ENCODE results near the gene PET117. TPM values are rescaled to one million over a fixed set of nuclear protein-coding genes. Genes with fewer than 3 reads are reported as not detected.
A peak's percentile ranks its signal among the peaks of the same experiment; 100 is the strongest.
"Not testable (repeated sequence)": the region's sequence is repeated elsewhere in the genome, so short reads cannot be mapped to it uniquely, and the experiment has no call there.

PET117 gene
- total RNA-seq, 1 experiment from 2014 or later: 30.9 TPM

DNA sequence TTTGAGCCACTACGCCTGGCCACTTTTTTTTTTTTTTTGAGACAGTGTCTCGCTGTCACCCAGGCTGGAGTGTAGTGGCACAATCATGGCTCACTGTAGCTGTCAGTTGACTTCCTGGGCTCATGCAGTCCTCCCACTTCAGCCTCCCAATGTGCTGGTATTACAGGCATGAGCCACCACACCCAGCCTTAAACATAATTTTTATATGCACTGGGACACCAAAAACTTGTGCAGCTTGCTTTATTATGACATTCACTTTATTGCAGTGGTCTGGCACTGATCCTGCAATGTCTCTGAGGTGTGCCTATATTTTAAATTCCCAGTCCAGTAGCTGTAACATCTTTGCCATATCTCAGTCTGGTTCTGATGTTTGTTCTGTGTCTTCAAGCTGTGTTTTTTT lies 34.7 kb downstream of the PET117 start:
- Mint-ChIP-seq H3K9me3 (ENCODE audit: unreplicated experiment) (no peaks in the 10 kb centered on the region), H3K27ac (ENCODE audit: unreplicated experiment) (no peak overlapping the region), H3K4me1 (ENCODE audit: low read depth, unreplicated experiment) (peaks cover 15% of the 10 kb centered on the region), H3K36me3 (ENCODE audit: insufficient read depth, unreplicated experiment) (peaks cover 98% of the 10 kb centered on the region), H3K4me3 (ENCODE audit: unreplicated experiment) (no peak overlapping the region), H3K27me3 (ENCODE audit: insufficient read depth, unreplicated experiment) (no peaks in the 10 kb centered on the region)
- CTCF ChIA-PET: no interaction called here
- Histone ChIP-seq H3K36me3 (ENCODE audit: control insufficient read depth, insufficient read depth, low read length) (peaks cover 7% of the 10 kb centered on the region), H3K27me3 (replicated peaks; ENCODE audit: control insufficient read depth, insufficient read depth, low read length) (no peaks in the 10 kb centered on the region), H3K4me1 (0 out of 2 replicates have a peak, but pooled peaks cover under 1% of the 10 kb centered on the region), H3K4me3 (ENCODE audit: low read depth, low read length) (no peak overlapping the region), H3K9me3 (no peaks in the 10 kb centered on the region)
- DNase-seq: no peak
- intact Hi-C loops (cut with micrococcal nuclease; ENCODE audit: unreplicated experiment): no loop called here
- BruUV-seq (replicated peaks): no TSS peak
- POLR2A ChIA-PET: no interaction called here
- TF ChIP-seq, protein P1, sequence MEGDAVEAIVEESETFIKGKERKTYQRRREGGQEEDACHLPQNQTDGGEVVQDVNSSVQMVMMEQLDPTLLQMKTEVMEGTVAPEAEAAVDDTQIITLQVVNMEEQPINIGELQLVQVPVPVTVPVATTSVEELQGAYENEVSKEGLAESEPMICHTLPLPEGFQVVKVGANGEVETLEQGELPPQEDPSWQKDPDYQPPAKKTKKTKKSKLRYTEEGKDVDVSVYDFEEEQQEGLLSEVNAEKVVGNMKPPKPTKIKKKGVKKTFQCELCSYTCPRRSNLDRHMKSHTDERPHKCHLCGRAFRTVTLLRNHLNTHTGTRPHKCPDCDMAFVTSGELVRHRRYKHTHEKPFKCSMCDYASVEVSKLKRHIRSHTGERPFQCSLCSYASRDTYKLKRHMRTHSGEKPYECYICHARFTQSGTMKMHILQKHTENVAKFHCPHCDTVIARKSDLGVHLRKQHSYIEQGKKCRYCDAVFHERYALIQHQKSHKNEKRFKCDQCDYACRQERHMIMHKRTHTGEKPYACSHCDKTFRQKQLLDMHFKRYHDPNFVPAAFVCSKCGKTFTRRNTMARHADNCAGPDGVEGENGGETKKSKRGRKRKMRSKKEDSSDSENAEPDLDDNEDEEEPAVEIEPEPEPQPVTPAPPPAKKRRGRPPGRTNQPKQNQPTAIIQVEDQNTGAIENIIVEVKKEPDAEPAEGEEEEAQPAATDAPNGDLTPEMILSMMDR (IDR thresholded peaks at IDR 0.05; ENCODE audit: insufficient read depth in 1 of 2, low read depth in 1 of 2, low read length in 1 of 2, severe bottlenecking in 1 of 2, unreplicated experiment in 1 of 2): no peak

DNA sequence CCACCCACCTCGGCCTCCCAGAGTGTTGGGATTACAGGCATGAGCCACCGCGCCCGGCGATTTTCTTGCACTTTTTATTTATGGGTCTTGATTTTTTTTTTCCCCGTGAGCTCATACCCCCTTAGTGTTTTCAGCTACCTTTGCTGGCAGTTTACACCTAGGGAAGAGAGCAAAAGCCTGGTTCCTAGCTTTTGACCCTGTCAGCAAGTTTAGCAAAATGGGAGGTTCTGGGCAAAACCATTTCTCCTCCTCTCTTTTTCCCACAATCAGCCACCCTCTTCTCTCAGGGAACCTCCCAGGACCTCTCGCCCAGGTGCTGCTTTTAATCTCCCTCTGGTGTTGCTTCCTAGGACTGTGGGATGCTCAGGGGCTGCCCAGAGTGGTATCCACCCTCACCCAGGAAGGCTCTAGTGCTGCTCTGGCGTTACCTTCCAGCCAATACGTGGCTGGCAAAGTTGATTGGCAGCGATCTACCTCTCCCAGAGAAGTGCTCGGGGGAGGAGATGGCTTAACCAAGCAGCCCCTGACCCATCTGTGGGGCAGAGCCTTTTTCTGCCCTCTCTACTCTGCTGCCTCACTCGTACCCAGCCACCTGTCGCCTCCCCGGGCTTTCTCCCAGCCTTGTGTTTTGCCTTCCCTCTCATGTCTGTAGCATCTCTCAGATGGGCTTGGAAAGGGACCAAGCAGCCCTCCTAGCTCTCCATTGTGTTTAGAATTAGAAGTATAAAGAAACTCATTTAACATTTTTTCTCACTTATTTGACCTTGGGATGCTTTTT lies 37.4 kb downstream of the PET117 start:
- no TSS peak for BruUV-seq (replicated peaks)
- H3K9me3 ChIP-seq: peaks cover 11% of the 10 kb centered on the region; the same call in 1 of the 2 replicates
- H3K27ac Mint-ChIP-seq (ENCODE audit: unreplicated experiment): peak overlapping the region; percentile 49
- H3K4me3 Mint-ChIP-seq (ENCODE audit: unreplicated experiment): no peak overlapping the region
- no peaks in the 10 kb centered on the region for H3K4me1 ChIP-seq
- DNase-seq: no peak
- H3K9me3 Mint-ChIP-seq (ENCODE audit: unreplicated experiment): peaks cover 8% of the 10 kb centered on the region
- ChIA-PET CTCF (no interaction called here), POLR2A (no interaction called here)
- intact Hi-C loops (cut with micrococcal nuclease; ENCODE audit: unreplicated experiment): no loop called here
- H3K4me3 ChIP-seq (ENCODE audit: low read depth, low read length): no peak overlapping the region
- no peaks in the 10 kb centered on the region for H3K27me3 Mint-ChIP-seq (ENCODE audit: insufficient read depth, unreplicated experiment)
- no peaks in the 10 kb centered on the region for H3K27me3 ChIP-seq (replicated peaks; ENCODE audit: control insufficient read depth, insufficient read depth, low read length)
- TF ChIP-seq, protein P1 (IDR thresholded peaks at IDR 0.05; ENCODE audit: insufficient read depth in 1 of 2, low read depth in 1 of 2, low read length in 1 of 2, severe bottlenecking in 1 of 2, unreplicated experiment in 1 of 2): no peak
- H3K36me3 Mint-ChIP-seq (ENCODE audit: insufficient read depth, unreplicated experiment): peaks cover 100% of the 10 kb centered on the region
- peaks cover 9% of the 10 kb centered on the region for H3K36me3 ChIP-seq (ENCODE audit: control insufficient read depth, insufficient read depth, low read length)
- H3K4me1 Mint-ChIP-seq (ENCODE audit: low read depth, unreplicated experiment): peaks cover 7% of the 10 kb centered on the region

DNA sequence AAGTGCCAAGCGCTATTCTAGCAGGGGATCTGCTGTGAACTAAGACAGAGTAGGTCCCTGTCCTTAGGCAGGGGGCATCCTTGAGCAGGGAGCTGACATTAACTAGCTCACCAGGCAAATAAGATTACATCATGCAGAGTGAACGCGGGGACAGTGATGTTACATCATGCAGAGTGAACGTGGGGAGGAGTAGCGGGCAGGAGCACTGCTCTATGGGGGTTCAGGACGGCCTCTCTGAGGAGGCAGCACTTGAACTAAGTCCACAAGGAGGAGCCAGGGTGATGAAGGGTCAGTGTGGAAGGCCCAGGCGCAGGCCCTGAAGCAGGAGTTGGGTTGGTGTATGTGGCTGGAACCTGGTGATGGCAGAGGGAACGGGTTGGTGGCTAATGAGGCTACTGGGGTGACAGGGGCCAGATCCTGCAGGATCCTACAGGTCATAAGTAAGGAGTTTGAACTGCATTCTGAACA lies 38.7 kb downstream of the PET117 start:
- Histone ChIP-seq H3K4me1 (no peaks in the 10 kb centered on the region), H3K27me3 (replicated peaks; ENCODE audit: control insufficient read depth, insufficient read depth, low read length) (no peaks in the 10 kb centered on the region), H3K36me3 (ENCODE audit: control insufficient read depth, insufficient read depth, low read length) (peaks cover 10% of the 10 kb centered on the region), H3K4me3 (ENCODE audit: low read depth, low read length) (no peak overlapping the region), H3K9me3 (peaks cover 11% of the 10 kb centered on the region; the same call in 1 of the 2 replicates)
- Mint-ChIP-seq H3K4me3 (ENCODE audit: unreplicated experiment) (no peak overlapping the region), H3K9me3 (ENCODE audit: unreplicated experiment) (peaks cover 8% of the 10 kb centered on the region), H3K27ac (ENCODE audit: unreplicated experiment) (peak overlapping the region; percentile 49), H3K27me3 (ENCODE audit: insufficient read depth, unreplicated experiment) (no peaks in the 10 kb centered on the region), H3K4me1 (ENCODE audit: low read depth, unreplicated experiment) (peaks cover 7% of the 10 kb centered on the region), H3K36me3 (ENCODE audit: insufficient read depth, unreplicated experiment) (peaks cover 98% of the 10 kb centered on the region)
- TF ChIP-seq, protein P1 (IDR thresholded peaks at IDR 0.05; ENCODE audit: insufficient read depth in 1 of 2, low read depth in 1 of 2, low read length in 1 of 2, severe bottlenecking in 1 of 2, unreplicated experiment in 1 of 2): no peak
- CTCF ChIA-PET: no interaction called here
- POLR2A ChIA-PET: interaction anchor here (0.7 kb wide), 1 partner anchor 1067 kb away, joined by 9 read pairs; no protein-coding TSS in a partner anchor
- peak in 1 of 2 experiments; percentile 34 for DNase-seq
- no TSS peak for BruUV-seq (replicated peaks)
- intact Hi-C loops (cut with micrococcal nuclease; ENCODE audit: unreplicated experiment): no loop called here

DNA sequence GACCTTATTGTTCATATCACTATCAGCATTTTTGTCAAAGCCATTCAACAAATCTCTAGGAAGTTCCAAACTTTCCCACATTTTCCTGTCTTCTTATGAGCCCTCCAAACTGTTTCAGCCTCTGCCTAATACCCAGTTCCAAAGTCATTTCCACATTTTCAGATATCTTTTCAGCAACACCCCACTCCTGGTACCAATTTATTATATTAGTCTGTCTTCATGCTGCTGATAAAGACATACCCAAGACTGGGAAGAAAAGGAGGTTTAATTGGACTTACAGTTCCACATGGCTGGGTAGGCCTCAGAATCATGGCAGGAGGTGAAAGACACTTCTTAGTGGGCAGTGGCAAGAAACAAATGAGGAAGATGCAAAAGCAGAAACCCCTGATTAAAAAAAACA lies 42.7 kb downstream of the PET117 start:
- H3K4me3 Mint-ChIP-seq (ENCODE audit: unreplicated experiment); H3K9me3 Mint-ChIP-seq (ENCODE audit: unreplicated experiment); H3K4me1 Mint-ChIP-seq (ENCODE audit: low read depth, unreplicated experiment); DNase-seq; BruUV-seq (replicated peaks); H3K27me3 Mint-ChIP-seq (ENCODE audit: insufficient read depth, unreplicated experiment); H3K4me1 ChIP-seq; intact Hi-C loops (cut with micrococcal nuclease; ENCODE audit: unreplicated experiment); H3K27me3 ChIP-seq (replicated peaks; ENCODE audit: control insufficient read depth, insufficient read depth, low read length); H3K4me3 ChIP-seq (ENCODE audit: low read depth, low read length): not testable (repeated sequence)
- Histone ChIP-seq H3K9me3 (peaks cover 11% of the 10 kb centered on the region; the same call in 1 of the 2 replicates), H3K36me3 (ENCODE audit: control insufficient read depth, insufficient read depth, low read length) (peaks cover 11% of the 10 kb centered on the region)
- Mint-ChIP-seq H3K27ac (ENCODE audit: unreplicated experiment) (peak overlapping the region; percentile 43), H3K36me3 (ENCODE audit: insufficient read depth, unreplicated experiment) (peaks cover 98% of the 10 kb centered on the region)
- CTCF ChIA-PET: interaction anchor here (0.6 kb wide), 1 partner anchor 62 kb away, joined by 3 read pairs; no protein-coding TSS in a partner anchor
- POLR2A ChIA-PET: interaction anchor here (0.5 kb wide), 1 partner anchor 12 kb away, joined by 6 read pairs; no protein-coding TSS in a partner anchor
